Skeletal muscle tissue (tissue), 4 donors: ENCODE measurements around the gene TNP1. TPM values are rescaled to one million over a fixed set of nuclear protein-coding genes. Genes with fewer than 3 reads are reported as not detected.
A peak's percentile ranks its signal among the peaks of the same experiment; 100 is the strongest.

Experiments
- H3K27ac ChIP-seq: one replicate; pipeline ENCODE4 v1.7.0; 2013; ENCODE audit warnings: mild to moderate bottlenecking, low read depth, low read length, inconsistent platforms
- H3K27me3 ChIP-seq, 3 donors: one replicate each; pipeline ENCODE4 v1.7.0; 2013; ENCODE audit warnings: low read length in 3 of 3; ENCODE audit not compliant: control insufficient read depth in 3 of 3, insufficient read depth in 3 of 3
- H3K36me3 ChIP-seq, 3 donors: one replicate each; pipeline ENCODE4 v1.7.0; 2013; ENCODE audit warnings: low read length in 3 of 3; ENCODE audit not compliant: control insufficient read depth in 3 of 3, insufficient read depth in 3 of 3
- H3K4me1 ChIP-seq, 3 donors: one replicate each; pipeline ENCODE4 v1.7.0; 2013; ENCODE audit warnings: low read length in 3 of 3, mild to moderate bottlenecking in 3 of 3; ENCODE audit not compliant: control insufficient read depth in 3 of 3, insufficient read depth in 3 of 3
- H3K4me3 ChIP-seq, 3 donors: one replicate each; pipeline ENCODE4 v1.7.0; 2013; ENCODE audit warnings: low read length in 3 of 3
- H3K9ac ChIP-seq, 3 donors: one replicate each; pipeline ENCODE4 v1.7.0; 2013; ENCODE audit warnings: low read length in 3 of 3, mild to moderate bottlenecking in 3 of 3, moderate library complexity in 2 of 3, low read depth in 1 of 3
- H3K9me3 ChIP-seq, 3 donors: one replicate each; pipeline ENCODE4 v1.7.0; 2013; ENCODE audit warnings: low read length in 3 of 3; ENCODE audit not compliant: control insufficient read depth in 3 of 3
- total RNA-seq: library from RNA; depleted of rRNA; stranded (reverse); fragments of >200 nt; gene quantifications from one replicate; pipeline ENCODE4 v1.2.3, GENCODE V29; 2014
- donor health status: Osteomylitis.

Gene TNP1
- total RNA-seq, 1 donor from 2014 or later, result not detected

- Histone ChIP-seq H3K4me3 (no peak overlapping the region), H3K27me3 (no peaks in the 10 kb centered on the region)
These were observed 32.7 kb downstream of the TNP1 start for GRCh38 chr2:216827073-216827720.

DNA sequence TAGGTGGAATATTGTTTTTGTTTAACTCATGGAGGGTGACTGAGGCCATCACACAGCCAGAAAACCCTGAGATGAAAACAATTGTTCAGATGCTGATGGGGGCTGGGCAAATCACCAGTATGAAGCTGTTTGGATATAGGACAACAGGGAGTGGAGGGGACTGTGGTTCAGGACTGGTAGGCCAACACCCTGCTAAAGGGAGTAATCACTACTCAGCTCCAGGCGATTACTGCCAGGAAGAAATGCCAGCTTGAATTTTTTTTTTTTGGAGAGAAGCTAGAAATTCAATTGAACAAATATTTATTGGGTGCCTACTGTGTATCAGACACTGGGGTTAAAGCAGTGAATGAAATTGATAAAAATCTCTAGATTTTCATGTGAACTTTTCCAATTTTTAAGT is 37.4 kb downstream of the TNP1 start:
- peaks cover 7 to 13% (median 10%) of the 10 kb centered on the region in 3 donors for H3K4me1 ChIP-seq
- no peaks in the 10 kb centered on the region for H3K27me3 ChIP-seq
- H3K27ac ChIP-seq, result no peak overlapping the region
- H3K9me3 ChIP-seq, result no peaks in the 10 kb centered on the region
- no peaks in the 10 kb centered on the region for H3K36me3 ChIP-seq
- H3K9ac ChIP-seq, result no peak overlapping the region
- no peak overlapping the region for H3K4me3 ChIP-seq

More at GRCh38 chr2:216827073-216827720, 32.7 kb downstream of the TNP1 start:
- H3K9me3 ChIP-seq, result no peaks in the 10 kb centered on the region
- peak overlapping the region; percentile 36 for H3K27ac ChIP-seq
- H3K4me1 ChIP-seq, result peaks cover 23 to 31% (median 23%) of the 10 kb centered on the region in 3 donors
- no peaks in the 10 kb centered on the region for H3K36me3 ChIP-seq
- H3K9ac ChIP-seq, result no peak overlapping the region

DNA sequence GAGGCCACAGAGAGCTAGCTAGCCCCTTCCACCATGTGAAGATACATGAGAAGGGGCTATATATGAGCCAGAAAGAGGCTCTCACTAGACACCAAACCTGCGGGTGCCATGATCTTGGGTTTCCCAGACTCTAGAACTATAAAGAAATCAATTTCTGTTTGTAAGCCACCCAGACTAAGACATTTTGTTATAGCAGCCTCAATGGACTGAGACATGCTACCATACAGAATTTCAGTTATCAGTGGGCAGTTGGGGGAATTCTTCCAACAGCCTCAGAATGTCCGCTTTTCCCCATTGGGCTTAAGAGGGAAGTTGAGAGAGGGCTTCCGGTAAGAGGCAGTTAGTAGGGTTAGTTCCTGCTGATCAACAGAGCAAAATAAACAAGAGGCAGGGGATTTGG is 39.2 kb downstream of the TNP1 start:
- no peaks in the 10 kb centered on the region for H3K36me3 ChIP-seq
- no peak overlapping the region for H3K9ac ChIP-seq
- H3K4me3 ChIP-seq, result no peak overlapping the region
- no peak overlapping the region for H3K27ac ChIP-seq
- no peaks in the 10 kb centered on the region for H3K27me3 ChIP-seq
- H3K4me1 ChIP-seq, result no peaks in the 10 kb centered on the region
- no peaks in the 10 kb centered on the region for H3K9me3 ChIP-seq

GRCh38 chr2:216819766-216820165 is 40.1 kb downstream of the TNP1 start:
- Histone ChIP-seq H3K4me3 (no peak overlapping the region), H3K4me1 (no peaks in the 10 kb centered on the region), H3K27ac (no peak overlapping the region), H3K9me3 (no peaks in the 10 kb centered on the region), H3K27me3 (no peaks in the 10 kb centered on the region), H3K9ac (no peak overlapping the region), H3K36me3 (no peaks in the 10 kb centered on the region)

- no peak overlapping the region for H3K4me3 ChIP-seq
- H3K36me3 ChIP-seq, result no peaks in the 10 kb centered on the region
- H3K27me3 ChIP-seq, result no peaks in the 10 kb centered on the region
- no peak overlapping the region for H3K27ac ChIP-seq
- no peak overlapping the region for H3K9ac ChIP-seq
- no peaks in the 10 kb centered on the region for H3K9me3 ChIP-seq
- H3K4me1 ChIP-seq, result no peaks in the 10 kb centered on the region
These were observed 40.8 kb downstream of the TNP1 start for GRCh38 chr2:216819055-216819454.

DNA sequence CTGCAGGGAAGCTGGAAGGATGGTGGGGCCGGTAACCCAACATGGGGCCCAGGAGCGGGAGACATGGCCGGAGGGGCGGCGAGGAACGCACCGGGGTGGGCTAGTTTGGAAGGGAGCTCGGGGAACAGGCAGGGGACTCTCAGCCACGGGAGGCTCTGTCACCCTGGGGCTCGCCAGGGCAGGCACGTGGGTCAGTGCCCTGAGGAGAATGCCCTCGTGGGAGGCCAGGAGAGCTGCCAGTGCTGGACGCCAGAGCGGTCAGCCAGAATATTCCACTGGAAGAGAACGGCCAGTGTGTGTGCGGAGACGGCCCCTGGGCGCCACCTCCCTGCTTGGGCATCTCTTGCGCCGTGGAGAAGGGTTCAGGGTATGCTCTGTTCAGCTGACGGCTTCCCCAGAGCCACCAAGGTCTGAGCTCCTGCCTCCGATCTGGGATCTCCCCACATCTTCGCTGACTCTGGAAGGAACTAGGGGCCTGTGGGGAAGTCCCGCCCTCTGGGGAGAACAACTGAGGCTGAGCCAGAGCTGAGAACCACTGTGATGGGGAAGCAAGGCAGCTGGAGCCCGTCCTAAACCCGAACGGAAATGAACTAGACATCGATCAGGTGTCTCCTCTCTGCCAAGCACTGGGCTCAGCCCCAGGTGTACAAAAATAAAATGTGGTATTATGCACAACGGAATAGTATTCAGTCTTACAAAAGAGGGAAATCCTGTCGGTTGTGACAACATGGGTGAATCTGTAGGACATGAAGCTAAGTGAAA is 49.3 kb downstream of the TNP1 start:
- Histone ChIP-seq H3K27ac (peak overlapping the region; percentile 92), H3K36me3 (no peaks in the 10 kb centered on the region), H3K9me3 (no peaks in the 10 kb centered on the region), H3K27me3 (no peaks in the 10 kb centered on the region), H3K4me1 (peaks cover 36 to 48% (median 38%) of the 10 kb centered on the region in 3 donors), H3K9ac (peak overlapping the region; percentile 69 to 83 (median 71)), H3K4me3 (peak overlapping the region; percentile 28 to 65 (median 53))

Other genes starting within 250 kb of the TNP1 start
- gene IGFBP2, start 226.6 kb downstream of the TNP1 start, total RNA-seq, result 99.7 TPM
- gene IGFBP5, start 164.5 kb downstream of the TNP1 start, total RNA-seq, result 260 TPM